Cardiac muscle cell (in vitro differentiated cells and primary cell): ENCODE results near the gene CD63. TPM values are rescaled to one million over a fixed set of nuclear protein-coding genes. Genes with fewer than 3 reads are reported as not detected.

Experiments
- DNase-seq, 2 donors: peaks; one replicate each; pipeline versions ENCODE4 v3.0.0 to v3.0.0-alpha.2; 2010 to 2017; ENCODE audit warnings: low read depth in 1 of 2, low spot score in 1 of 2
- H3K27ac ChIP-seq: fragments of 200-600 bp; sonication (generic); 2 replicates; pipeline ENCODE4 v1.5.1; 2016
- H3K27me3 ChIP-seq: fragments of 200-600 bp; sonication (generic); 2 replicates; pipeline ENCODE4 v1.6.0; 2016; ENCODE audit warnings: control low read depth
- H3K36me3 ChIP-seq: fragments of 200-600 bp; sonication (generic); 2 replicates; pipeline ENCODE4 v1.5.1; 2016; ENCODE audit warnings: control low read depth
- H3K4me1 ChIP-seq: fragments of 200-600 bp; sonication (generic); 2 replicates; pipeline ENCODE4 v1.8.1; 2017; ENCODE audit warnings: low read depth, mild to moderate bottlenecking, mixed run types
- H3K4me3 ChIP-seq: fragments of 200-600 bp; sonication (generic); 2 replicates; pipeline ENCODE4 v1.5.1; 2016; ENCODE audit warnings: mild to moderate bottlenecking
- H3K9me3 ChIP-seq: fragments of 200-600 bp; sonication (generic); 2 replicates; pipeline ENCODE4 v1.5.1; 2017; ENCODE audit warnings: low read depth, mild to moderate bottlenecking, control low read depth
- polyA plus RNA-seq: library from polyadenylated mRNA; unstranded; fragments of >200 nt; fragmentation: Nextera tagmentation; extraction: Ambion mirVana; gene quantifications from 2 replicates; pipeline ENCODE4 v1.2.1, GENCODE V29; 2016
- total RNA-seq: library from RNA; depleted of rRNA; stranded (reverse); fragments of >200 nt; gene quantifications from 2 replicates; pipeline ENCODE4 v1.2.3, GENCODE V29; 2016
- TF ChIP-seq, protein P1 (sequence below): IDR thresholded peaks from 2 replicates; pipeline ENCODE4 v1.5.1; 2012; ENCODE audit warnings: low read depth, mild to moderate bottlenecking, low read length

Gene CD63
- total and polyA plus RNA-seq, 2 experiments from 2014 or later, result 268 to 1,103 TPM

DNA sequence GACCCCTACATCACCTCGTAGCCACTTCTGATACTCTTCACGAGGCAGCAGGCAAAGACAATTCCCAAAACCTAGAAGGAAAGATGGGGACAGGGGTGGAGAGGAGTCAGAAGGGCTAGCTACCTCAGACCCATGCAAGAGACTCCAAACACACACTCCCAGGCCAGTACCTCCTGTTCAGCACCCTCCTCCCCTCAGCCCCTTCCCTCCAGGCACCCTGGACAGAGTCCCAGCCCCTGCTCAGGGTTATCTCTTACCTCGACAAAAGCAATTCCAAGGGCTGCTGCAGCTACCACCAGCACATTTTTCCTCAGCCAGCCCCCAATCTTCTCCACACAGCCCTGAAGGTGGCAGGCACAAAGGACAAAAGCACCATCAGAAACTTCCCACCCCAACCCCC, 3.3 kb downstream of the CD63 start:
- Histone ChIP-seq H3K36me3 (peaks cover 11% of the 10 kb centered on the region), H3K4me1 (peaks cover 14% of the 10 kb centered on the region), H3K9me3 (no peaks in the 10 kb centered on the region), H3K4me3 (no peak overlapping the region), H3K27me3 (no peaks in the 10 kb centered on the region), H3K27ac (no peak overlapping the region)
- TF ChIP-seq, protein P1, sequence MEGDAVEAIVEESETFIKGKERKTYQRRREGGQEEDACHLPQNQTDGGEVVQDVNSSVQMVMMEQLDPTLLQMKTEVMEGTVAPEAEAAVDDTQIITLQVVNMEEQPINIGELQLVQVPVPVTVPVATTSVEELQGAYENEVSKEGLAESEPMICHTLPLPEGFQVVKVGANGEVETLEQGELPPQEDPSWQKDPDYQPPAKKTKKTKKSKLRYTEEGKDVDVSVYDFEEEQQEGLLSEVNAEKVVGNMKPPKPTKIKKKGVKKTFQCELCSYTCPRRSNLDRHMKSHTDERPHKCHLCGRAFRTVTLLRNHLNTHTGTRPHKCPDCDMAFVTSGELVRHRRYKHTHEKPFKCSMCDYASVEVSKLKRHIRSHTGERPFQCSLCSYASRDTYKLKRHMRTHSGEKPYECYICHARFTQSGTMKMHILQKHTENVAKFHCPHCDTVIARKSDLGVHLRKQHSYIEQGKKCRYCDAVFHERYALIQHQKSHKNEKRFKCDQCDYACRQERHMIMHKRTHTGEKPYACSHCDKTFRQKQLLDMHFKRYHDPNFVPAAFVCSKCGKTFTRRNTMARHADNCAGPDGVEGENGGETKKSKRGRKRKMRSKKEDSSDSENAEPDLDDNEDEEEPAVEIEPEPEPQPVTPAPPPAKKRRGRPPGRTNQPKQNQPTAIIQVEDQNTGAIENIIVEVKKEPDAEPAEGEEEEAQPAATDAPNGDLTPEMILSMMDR, result no peak
- DNase-seq, result no peak

DNA sequence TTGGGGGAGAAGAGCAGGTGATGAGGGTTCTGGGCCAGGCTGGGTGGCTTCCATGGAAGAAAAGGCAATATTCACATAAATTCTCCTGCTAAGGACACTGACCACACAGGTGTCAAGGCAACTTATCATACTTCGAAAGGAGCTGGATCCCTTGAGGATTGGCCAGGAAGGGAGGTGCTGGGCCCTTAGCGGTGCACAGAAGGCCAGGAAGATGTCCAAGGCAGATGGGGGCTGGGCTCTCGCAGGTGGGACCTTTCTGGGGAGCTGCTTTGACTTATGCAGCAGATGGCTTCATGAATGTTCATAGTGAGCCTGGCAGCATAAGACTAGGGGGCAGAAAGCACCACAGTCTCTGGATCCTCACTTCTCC, 3.9 kb downstream of the CD63 start:
- TF ChIP-seq, protein P1, result no peak
- Histone ChIP-seq H3K27ac (no peak overlapping the region), H3K36me3 (peaks cover 11% of the 10 kb centered on the region)

DNA sequence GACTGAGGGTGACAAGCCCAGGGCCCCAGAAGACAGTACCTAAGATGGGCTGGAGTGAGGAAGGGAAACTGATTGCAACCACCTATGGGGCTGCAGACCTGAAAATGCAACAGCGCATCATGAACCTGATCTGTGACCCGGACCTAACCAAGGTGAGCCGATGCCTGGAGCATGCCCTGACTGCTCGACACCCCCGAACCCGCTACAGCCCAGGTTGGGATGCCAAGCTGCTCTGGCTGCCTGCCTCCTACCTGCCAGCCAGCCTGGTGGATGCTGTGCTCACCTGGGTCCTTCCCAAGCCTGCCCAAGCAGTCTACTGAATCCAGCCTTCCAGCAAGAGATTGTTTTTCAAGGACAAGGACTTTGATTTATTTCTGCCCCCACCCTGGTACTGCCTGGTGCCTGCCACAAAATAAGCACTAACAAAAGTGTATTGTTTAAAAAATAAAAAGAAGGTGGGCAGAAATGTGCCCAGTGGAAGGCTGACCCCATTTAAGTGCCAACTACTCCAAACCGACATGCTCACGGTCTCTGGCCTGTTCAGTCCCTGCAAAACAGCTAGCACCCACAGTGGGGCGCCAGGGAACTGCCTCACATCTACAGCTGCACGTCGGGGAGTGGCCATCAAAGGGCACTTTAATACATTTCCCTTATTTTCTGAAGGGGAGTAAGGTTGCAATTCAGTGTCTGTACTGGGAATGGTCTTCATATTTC, 4.4 kb downstream of the CD63 start:
- H3K27ac ChIP-seq, result no peak overlapping the region
- no peak overlapping the region for H3K4me3 ChIP-seq
- no peaks in the 10 kb centered on the region for H3K27me3 ChIP-seq
- TF ChIP-seq, protein P1, result peak; percentile 66
- no peaks in the 10 kb centered on the region for H3K9me3 ChIP-seq
- DNase-seq, result peak; percentile 69 to 77
- H3K4me1 ChIP-seq, result peaks cover 6% of the 10 kb centered on the region
- peaks cover 11% of the 10 kb centered on the region for H3K36me3 ChIP-seq

More for the DNA sequence above, 3.9 kb downstream of the CD63 start:
- Histone ChIP-seq H3K4me3 (no peak overlapping the region), H3K27me3 (no peaks in the 10 kb centered on the region), H3K4me1 (peaks cover 7% of the 10 kb centered on the region), H3K9me3 (no peaks in the 10 kb centered on the region)
- DNase-seq, result no peak

DNA sequence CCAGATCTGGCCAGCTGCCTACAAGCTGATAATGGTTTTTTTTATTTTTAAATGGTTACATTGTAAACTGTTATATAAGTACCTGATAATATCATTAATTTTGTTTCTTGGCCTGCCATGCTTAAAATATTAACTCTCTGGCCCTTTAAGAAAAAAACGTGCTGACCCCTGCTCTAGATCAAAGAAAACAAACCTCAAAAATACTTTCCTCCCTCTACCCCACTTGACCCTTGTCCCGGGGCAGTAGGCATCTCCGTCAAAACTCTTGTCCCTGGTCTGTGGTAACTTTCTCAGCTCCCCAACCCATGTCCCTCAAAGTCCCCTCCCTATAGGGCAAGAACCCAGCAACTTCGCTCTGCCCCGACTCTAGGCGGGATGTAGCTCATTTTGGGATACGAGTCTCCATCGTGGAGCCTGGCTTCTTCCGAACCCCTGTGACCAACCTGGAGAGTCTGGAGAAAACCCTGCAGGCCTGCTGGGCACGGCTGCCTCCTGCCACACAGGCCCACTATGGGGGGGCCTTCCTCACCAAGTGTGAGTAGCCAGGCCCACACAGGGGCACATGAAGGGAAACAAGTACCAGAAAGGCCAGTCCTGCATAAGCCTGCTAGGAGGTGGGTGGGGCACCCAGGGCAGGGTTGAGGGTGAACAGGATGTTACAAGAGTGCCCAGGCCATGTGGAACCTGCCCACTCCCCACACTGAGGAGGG, 5.1 kb downstream of the CD63 start:
- H3K27me3 ChIP-seq, result no peaks in the 10 kb centered on the region
- no peak overlapping the region for H3K4me3 ChIP-seq
- DNase-seq, result no peak
- peak overlapping the region; percentile 21 for H3K27ac ChIP-seq
- TF ChIP-seq, protein P1, result no peak
- no peaks in the 10 kb centered on the region for H3K9me3 ChIP-seq
- H3K36me3 ChIP-seq, result peaks cover 11% of the 10 kb centered on the region
- peaks cover 6% of the 10 kb centered on the region for H3K4me1 ChIP-seq

DNA sequence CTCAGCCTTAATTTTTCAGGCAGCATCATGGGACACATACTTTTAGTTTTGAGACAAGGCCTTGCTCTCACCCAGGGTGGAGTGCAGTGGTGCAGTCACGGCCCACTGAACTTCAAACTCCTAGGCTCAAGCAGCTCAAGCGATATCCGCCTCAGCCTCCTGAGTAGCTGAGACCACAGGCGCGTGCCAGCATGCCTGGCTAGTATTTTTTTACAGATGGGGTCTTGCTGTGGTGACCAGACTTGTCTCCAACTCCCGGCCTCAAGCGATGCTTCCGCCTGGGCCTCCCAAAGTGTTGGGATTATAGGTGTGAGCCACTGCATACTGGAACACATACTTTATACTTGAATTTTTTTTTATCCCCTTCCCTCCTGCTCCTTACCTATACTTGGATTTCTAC, 5.9 kb downstream of the CD63 start:
- no peak for DNase-seq
- H3K9me3 ChIP-seq, result no peaks in the 10 kb centered on the region
- H3K36me3 ChIP-seq, result peaks cover 11% of the 10 kb centered on the region
- H3K4me1 ChIP-seq, result peaks cover 6% of the 10 kb centered on the region
- no peak overlapping the region for H3K4me3 ChIP-seq
- no peaks in the 10 kb centered on the region for H3K27me3 ChIP-seq
- TF ChIP-seq, protein P1, result no peak
- H3K27ac ChIP-seq, result peak overlapping the region; percentile 21
